PC-3 (cell line): ENCODE measurements around the gene GFOD1.

Experiments
- CTCF ChIP-seq: fragments of 300-600 bp; sonication (generic); conservative IDR thresholded peaks from 2 replicates; pipeline ENCODE4 v1.5.1; 2017; ENCODE audit warnings: antibody characterized with exemption, low read depth, mild to moderate bottlenecking, low read length
- EZH2 ChIP-seq: fragments of 300-600 bp; sonication (generic); IDR thresholded peaks from one replicate; pipeline ENCODE4 v1.6.1; 2017; ENCODE audit warnings: antibody characterized with exemption, mild to moderate bottlenecking, low read length; ENCODE audit not compliant: unreplicated experiment
- EZH2phosphoT487 ChIP-seq: fragments of 300-600 bp; sonication (generic); IDR thresholded peaks from 2 replicates; pipeline ENCODE4 v1.6.1; 2018; ENCODE audit warnings: mild to moderate bottlenecking, antibody characterized with exemption, low read length, borderline replicate concordance

DNA sequence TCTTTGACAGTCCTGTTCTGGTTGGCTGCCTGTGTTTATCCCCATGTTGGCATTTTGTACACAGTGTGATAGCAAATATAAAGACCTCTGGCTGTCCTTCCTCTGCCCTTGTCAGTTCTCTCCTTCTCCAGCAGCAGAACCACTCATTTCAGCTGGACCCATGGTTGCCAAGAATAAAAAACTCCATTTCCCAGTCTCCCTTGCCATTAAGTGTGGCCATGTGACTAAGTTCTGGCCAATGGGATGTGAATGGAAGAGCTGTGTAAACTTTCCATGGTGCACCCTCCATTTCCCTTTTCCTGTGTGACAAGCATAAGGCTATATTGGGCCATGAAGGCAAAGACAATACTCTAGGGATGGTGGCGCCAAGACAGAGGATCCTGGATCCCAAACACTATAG is 80.6 kb downstream of the GFOD1 start:
- TF ChIP-seq CTCF (no peak), EZH2 (no peak), EZH2phosphoT487 (no peak)
